GM18498 (cell line): ENCODE data around the gene PDCD1.
A peak's percentile ranks its signal among the peaks of the same experiment; 100 is the strongest.
"Not testable (repeated sequence)": the region's sequence is repeated elsewhere in the genome, so short reads cannot be mapped to it uniquely, and the experiment has no call there.

ENCODE experiments used
- ATAC-seq: cut with Tn5 transposase; IDR thresholded peaks from one replicate; pipeline ENCODE4 v1.9.1; 2021; ENCODE audit warnings: mild to moderate bottlenecking, moderate library complexity; ENCODE audit not compliant: unreplicated experiment

Gene PDCD1

DNA sequence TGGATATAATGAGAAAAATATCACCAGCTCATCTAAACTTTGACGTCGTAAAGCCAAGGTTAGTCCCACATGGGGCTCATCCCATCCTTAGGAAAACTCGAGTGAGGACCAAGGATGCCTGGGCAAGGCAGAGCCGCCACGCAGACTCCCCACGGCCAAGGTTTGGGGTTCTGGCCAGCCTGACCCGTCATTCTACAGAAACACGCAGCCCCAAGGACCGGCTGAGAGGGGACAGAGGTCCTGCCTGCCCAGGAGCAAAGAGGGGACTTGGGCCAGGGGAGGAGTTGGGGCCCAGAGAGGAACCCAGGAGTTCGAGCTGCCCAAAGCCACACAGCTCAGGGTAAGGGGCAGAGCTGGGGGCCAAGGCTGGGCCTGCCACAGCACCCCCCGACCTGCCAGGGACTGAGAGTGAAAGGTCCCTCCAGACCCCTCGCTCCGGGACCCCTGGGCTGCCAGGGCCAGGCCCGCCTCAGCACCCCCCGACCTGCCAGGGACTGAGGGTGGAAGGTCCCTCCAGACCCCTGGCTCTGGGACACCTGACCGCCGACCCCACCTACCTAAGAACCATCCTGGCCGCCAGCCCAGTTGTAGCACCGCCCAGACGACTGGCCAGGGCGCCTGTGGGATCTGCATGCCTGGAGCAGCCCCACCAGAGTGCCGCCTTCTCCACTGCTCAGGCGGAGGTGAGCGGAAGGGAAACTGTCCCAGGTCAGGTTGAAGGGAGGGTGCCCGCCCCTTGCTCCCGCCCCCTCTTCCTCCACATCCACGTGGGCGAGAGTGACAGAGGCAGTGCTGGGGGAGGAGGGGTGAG is at the start of gene PDCD1:
PDCD1 (minus strand) TSS at position 689 of the 811 bp plus-strand sequence; CDS start at position 633, 56 bp downstream.
- ATAC-seq: peak; percentile 50

DNA sequence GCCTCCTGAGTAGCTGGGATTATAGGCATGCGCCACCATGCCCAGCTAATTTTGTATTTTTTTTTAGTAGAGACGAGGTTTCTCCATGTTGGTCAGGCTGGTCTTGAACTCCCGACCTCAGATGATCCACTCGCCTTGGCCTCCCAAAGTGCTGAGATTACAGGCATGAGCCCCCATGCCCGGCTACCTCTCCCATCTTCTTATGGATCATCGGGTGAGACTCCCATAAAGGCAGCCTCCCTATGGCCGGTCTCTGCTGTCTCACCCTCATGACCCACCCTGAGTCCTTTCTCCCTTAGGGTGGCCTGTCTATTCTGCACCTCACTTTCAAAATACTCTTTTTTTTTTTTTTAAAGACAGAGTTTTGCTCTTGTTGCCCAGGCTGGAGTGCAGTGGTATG is 49.1 kb upstream of the PDCD1 start:
- ATAC-seq: not testable (repeated sequence)

DNA sequence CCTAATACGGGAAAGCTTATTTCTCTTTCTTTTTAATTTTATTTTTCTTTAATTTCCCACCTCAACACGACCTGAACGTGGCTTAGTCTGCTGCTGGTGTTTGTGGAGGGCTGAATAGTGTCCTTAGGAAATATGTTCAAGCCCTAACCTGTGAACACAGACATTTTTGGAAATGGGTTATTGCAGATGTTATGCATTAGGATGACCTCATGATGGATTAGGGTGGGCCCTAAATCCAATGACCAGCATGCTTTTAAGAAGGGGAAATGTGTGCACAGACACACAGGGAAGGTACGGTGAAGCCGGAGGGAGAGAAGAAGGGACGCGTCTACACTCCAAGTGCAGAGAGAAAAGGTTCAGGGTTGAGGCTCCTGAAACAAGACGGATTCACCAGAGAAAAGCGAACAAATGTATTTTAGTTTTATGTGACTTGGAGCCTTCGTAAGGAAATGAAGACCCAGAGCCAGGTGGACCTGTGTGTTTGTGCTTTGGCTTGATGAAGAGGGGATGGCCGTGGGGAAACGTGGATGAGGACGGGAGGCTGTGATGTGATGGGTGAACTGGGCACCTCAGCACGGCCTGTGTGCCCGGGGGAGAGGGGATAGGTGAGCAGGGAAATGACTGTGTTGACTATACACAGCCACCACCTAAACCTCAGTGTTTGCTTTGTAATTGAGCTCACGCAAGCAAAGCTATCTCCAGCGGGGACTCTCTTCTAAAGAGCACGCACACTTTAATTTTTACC is 48.3 kb upstream of the PDCD1 start:
- ATAC-seq: no peak

DNA sequence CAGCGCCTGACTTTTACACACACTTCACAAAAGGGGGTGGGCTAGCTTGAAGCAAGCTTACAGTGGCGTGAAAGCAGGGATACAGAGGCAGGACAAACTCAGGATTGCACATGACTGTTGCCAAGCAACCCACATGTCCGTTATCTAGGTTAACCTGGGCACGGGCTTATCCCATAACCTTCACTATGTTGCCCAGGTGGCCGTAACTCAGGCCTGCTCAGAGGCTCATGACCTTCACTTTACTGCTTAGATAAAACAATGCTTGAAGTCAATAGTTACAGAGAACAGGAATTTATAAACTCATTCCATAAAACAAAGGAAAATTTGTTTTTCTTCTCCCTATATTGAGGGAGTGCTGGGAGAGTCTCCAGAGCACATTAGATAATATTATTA is 47.7 kb upstream of the PDCD1 start:
- not testable (repeated sequence) for ATAC-seq

DNA sequence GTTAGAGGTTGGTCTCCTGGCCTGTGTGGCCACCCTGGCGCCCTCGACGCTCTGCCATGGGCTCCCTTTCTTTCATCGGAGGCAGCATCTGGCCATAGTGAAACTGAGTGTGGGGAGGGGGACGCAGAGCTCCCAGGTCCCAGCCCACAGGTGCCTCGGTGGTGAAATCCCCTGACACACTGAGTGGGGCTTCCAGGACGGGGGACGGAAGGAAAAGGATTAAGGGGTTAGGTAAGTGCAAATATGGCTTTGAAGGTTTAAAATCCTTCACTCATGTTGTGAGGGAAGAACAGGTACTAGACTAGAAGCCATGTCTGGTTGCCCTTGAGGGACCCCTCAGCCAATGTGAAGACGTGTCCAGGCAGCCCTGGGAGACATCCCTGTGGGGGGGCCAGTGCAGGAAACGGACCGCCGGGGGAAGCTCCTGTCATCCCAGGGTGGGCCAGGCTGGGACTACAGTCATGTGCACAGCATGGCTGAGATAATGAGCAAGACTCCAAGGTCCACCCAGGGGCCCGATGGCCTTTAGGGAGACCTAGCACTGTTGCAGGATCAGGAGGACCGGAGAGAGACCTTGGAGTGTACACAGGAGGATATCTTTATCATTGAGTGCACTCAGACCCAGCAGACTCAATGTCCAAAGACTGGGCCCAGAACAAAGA is 47.2 kb upstream of the PDCD1 start:
- ATAC-seq: no peak

DNA sequence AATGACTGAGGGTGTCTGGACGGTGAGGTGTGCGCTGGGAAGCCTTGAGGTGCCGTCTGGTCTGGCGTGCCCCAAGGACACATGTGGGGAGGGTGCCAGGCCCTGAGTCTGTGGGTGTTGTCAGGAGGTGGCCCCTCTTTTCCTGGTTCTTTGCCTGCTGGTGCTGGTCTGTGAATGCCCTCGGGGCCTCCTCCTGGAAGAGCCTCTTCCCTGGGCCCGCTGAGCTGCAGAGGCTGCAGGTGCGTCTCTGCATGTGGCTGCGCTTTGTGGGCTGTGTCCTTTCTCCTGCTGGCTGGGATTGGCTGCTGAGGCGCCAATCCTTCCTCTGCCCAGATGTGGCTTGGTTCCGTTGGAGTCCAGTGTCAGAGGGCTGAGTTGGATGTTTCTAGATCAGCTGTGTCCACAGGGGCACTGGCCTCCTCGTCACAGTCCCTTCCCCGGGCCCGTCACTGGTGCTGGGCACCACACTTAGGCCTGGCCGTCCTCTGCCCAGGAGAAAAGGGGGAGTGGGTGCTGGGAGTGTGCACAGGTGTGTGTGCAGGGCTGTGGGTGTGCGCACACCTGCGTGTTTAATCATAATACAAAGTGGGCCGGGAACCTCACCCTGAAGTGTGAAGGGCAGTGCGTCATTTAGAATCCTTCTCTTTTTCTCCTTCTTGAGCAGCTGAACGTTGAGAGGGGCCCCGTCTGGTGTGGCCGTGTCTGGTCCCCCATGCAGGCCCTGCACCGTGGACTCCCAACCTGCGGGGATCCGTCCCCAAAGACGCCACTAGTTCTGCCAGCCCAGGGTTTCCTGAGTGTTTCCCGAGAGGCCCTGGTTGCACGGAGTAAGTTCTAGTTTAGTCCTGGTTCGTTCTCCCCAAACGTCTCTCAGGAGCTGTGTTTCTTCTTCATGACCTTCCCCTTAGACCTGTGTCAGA is 46.4 kb upstream of the PDCD1 start:
- no peak for ATAC-seq

DNA sequence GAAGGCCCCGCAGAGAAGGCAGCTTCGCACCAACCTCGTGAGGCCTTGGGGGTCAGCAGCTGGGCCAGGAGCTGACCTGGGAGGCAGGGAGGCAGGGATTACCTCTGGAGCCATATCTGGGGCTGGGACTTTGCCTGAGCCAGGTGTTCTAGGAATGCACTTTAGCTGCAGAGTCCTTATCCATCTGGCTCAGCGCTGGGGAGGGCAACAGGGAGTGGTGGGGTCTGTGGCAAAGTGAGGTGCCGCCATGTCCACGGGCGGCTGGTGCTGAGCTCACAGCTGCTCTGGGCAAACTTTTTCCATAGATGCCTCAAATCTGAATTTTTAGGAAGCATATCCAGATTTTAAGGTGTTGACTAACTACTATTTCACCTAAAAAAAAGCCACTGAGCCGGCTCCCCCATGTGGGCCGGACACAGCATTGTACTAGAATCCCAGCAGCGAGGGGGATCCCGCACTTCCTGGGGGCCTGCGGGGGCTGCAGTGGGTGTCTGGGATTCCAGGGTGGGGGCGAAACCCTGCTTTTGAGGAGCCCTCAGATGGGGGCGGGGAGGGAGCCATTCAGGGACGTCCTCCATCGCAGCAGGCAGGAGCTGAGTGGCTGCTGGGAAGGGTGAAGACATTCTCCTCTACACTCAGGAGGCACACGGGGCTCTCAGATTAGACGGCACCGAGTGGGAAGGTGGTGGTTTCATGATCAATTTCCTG is 45.5 kb upstream of the PDCD1 start:
- no peak for ATAC-seq

DNA sequence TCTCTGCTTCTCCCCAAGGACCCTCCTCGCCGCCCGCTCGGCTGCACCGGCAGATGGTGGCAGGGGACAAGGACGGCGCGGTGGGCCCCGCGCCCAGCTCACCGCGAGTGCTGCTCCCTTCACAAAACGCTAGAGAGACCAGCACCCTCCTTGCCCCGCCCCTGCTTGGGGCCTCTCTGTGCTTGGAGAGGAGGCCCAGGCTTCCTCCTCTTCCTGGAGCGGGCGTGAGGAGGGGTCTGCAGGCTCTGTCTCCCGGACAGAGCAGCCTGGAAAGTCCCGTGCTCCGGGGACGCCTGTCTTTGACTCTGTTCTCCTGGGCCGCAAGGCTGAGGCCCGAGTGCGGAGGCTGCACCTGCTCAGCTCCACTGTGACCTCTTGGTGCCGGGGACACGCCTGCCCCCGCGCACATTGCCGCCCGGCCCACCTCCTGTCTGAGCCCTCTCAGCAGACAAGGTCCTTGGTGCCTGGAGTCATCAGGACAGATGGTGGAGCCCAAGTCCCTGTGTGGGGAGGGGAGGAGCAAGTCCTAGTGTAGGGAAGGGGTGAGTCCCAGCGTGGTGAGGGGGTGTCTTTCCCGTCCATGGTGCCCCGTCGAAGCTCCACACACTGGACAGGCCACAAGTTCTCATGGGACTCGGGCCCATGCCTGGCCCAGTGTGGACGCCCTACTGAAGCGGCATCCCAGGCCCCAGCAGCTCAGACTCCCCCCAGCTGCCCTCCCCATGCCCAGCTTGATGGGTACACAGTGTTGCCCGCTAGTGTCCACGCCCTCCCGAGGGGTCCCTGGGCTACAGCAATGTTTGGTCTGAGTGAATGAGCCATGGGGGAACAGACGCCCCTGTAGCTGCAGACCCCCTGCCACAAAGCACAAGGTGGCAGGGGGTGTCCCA is 44.7 kb upstream of the PDCD1 start:
- ATAC-seq: no peak

DNA sequence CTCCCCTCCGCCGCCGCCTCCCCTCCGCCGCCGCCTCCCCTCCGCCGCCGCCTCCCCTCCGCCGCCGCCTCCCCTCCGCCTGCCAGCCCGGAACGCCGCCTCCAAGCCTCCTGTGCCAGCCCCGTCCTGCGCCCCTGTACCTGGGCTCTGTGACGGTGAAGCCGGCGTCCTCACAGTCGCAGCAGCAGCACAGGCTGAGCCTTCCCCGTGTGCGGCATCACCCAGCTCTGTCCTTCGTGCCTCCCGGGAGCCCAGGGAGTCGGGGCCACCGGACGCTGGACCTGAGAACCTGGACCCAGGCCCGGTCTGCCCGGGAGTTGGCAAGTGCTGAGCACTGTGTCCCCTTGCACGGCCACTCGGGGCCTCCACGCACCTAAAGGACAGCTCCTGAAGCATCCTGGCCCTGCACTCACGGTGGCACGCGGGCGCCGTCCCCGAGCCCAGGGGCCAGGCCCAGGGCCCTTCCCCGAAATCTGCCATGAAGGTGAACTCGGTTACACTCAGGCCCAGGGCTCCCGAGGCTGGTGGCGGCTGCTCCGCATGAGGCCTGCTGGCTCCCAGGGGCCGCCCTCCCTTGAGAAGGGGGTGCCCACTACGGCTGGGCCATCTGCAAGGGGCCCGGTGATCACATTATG is 43.8 kb upstream of the PDCD1 start:
- ATAC-seq: no peak

DNA sequence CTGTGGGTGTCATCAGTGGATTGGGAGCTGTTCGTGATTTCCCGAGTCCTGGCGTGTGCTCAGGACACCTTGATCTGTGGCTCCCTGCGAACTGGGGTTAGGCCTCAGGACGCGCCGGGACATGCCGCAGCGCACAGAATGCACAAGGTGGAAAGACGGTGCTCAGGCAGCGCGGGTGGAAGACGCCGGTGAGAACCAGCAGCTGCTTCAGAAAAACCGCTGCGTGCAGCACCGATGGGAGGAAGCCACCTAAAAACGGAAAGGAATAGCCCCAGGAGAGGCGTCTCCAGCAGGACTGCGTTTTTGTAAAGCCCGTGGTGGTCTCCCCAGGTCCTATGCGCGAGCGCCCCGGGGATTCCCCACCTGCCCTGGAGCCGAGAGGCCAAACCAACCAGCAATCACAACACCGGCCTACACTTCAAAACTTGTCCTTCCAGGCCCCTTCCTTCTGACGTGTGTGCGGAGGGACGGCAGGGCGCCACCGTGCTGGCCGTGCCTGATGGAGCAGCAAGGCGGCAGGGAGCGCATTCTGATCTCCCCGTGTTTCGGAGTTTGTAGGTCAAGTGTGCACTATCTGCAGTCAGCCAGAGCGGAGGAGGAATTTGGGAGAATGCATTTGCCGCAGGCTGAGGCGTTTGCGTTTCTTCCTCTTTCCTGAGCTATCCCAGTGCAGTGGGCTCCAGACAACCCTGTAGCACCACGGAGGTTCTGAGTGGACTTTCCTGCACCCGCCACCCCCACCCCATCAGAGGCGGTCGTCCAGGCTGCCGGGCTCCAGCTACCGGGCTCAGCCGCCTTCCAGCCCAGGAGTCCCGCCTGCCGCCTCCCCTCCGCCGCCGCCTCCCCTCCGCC is 43.0 kb upstream of the PDCD1 start:
- no peak for ATAC-seq

DNA sequence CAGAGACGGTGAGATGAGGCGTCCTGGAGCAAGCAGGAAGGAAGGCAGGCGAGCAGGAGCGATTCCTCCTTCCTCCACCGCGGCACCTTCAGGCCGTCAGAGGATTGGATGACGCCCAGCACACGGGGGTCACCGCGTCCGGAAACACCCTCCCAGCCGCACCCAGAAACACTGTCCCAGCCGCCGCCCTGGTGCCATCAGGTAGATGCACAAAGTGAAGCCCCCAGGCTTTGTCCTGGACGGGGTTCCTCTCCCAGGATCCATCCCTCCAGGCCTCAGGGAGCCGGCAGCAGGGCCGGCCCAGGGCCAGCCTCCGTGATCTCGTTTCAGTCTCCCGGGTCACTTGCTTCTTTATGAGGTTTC is 42.3 kb upstream of the PDCD1 start:
- ATAC-seq: no peak

DNA sequence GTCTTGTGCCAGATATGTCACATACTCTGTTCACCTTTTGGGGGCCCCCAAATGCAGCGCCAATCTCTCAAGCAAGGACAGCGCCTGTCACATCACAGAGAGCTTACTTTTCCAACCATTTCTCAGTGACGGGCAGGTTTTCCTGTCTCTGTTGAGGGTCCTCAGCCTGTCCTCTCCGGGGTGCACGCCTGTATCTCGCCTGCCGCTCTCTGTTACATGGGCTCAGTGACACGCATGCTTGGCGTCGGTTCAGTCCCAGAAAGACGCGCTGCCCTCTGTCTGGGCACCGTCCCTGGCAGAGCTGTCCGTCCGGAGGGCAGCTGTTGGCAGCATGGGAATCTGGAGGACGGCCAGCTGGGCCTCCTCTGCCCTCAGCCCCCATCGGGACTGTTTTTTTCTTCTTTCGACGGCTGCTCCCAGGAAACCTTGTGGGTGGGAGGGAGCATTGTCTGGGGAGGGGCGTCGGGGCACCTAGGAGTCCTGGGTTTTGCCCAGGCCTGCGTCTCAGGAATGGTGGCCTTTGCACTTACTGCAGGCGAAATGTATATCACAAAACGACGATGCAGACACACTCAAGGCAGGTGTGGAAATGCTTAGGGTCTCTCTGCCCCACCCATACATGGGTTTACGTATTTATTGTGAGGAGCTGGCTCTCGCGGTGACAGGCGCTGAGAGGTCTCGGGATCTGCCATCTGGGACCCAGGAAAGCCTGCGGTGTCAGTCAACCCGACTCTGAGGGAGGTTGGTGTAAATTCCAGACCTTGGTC is 41.7 kb upstream of the PDCD1 start:
- ATAC-seq: no peak

DNA sequence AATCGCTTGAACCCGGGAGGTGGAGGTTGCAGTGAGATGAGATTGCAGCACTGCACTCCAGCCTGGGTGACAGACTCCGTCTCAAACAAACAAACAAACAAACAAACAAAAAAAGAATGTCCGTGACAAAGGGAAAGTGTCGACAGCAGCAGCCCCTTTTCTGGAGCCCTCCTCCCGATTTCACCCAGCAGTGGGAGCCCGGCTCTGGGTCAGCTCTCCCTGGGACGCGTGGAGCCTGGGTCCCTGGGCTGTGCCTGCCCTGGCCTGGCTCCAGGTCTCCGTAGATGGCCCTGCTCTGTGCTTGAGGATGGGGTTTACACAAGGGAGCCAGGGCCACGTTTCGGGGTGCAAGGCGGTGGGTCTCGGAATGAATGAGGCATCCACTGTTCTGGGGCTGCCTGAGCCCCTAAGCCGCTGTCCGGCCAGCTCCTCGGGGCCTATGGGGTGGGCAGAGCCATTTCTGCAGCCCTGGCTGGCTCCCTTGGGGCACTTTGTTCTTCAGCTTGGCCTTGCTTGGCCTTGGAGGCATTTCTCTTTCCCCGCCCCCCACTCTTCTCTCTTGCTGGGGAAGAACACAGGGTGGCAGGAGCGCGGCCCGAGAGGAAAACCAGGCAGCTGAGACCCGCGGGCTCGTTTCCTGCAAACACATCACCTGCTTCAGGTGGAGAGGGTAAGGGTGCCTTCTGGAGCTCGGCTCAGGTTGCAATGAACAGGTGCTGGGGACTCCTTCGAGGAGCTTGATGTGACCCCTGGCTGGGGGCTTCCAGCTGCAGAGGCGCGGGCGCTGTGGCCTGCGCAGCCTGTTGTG is 40.0 kb upstream of the PDCD1 start:
- ATAC-seq: no peak

DNA sequence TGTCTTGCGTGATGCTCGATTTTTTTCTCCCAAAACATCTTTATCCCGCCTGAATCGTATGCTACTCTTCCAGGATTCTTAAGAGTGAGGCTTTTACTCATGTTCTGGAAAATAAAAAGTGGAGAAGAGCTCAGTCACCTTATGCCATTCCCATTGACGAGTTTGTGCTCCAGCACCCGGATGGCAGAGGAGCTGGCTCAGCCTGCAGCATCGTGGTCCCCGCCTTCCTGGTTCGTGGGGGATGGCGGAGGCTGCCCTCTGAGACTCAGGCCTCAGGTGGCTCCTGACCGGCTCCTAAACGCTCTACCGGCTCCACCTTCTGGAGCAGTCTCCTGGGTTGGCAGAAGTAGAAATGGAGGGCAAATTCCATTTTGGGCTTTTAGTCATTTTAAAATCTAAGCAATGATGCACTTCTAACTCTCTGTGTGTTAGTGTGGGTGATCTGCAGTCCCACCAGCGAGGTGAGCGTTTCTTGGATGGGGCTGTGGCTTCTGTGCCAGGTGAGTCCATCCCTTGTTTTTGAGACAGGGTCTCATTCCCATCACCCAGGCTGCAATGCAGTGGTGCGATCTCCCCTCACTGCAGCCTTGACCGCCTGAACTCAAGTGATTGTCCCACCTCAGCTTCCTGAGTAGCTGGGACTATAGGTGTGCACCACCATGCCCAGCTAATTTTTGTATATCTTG is 38.7 kb upstream of the PDCD1 start:
- no peak for ATAC-seq

DNA sequence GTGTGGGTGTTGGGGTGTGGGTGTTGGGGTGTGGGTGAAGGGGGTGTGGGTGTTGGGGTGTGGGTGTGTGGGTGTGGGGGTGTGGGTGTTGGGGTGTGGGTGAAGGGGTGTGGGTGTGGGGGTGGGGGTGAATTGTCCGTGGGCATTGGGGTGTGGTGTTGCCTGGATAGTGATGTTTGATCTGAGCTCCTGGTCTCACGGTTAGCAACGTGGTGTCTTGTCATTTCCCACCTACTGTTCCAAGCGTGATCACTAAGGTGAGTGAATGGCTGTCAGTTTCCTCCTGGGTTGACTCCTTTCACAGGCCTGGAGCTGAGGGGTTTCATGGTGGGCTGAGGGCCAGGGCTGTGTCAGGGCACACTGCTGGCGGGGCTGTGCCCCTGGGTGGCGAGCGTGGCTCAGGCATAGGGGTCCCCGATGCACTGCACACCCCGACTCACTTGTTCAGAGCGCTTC is 38.1 kb upstream of the PDCD1 start:
- ATAC-seq: no peak
